22Rv1 (cell line): ENCODE results near the gene ATP2B3.

ENCODE experiments used
- CTCF ChIP-seq: fragments of 450-650 bp; IDR thresholded peaks from 2 replicates; pipeline ENCODE4 v1.5.1; 2017; ENCODE audit warnings: mild to moderate bottlenecking
- ZFX ChIP-seq: fragments of 450-650 bp; IDR thresholded peaks from 2 replicates; pipeline ENCODE4 v1.6.1; 2017; ENCODE audit warnings: antibody characterized with exemption, borderline replicate concordance

GRCh38 chrX:153588021-153588781, 70.8 kb downstream of the ATP2B3 start:
- no peak for TF ChIP-seq CTCF
- no peak for TF ChIP-seq ZFX
